WTC11 (cell line): ENCODE results near the gene RENBP. TPM values are rescaled to one million over a fixed set of nuclear protein-coding genes. Genes with fewer than 3 reads are reported as not detected.

Experiments used
- ATAC-seq: fragments of 200-7000 bp; cut with Tn5 transposase; 2 replicates; pipeline ENCODE4 v1.10.0; 2021; ENCODE audit warnings: mild to moderate bottlenecking, moderate library complexity
- CTCF ChIA-PET: fragments of 300-600 bp; sonication (Branson Sonifier 250); formaldehyde crosslinking; loops from one replicate; lab custom pipeline; 2021; ENCODE audit warnings: antibody characterized with exemption; lab: Charles Lee
- POLR2A ChIA-PET: fragments of 350-600 bp; sonication (Branson Sonifier 250); formaldehyde crosslinking; loops from one replicate; lab custom pipeline; 2021; ENCODE audit warnings: antibody characterized with exemption; lab: Charles Lee
- DNase-seq: peaks from one replicate; pipeline ENCODE4 v3.0.0; 2021; ENCODE audit warnings: low spot score
- H3K27ac Mint-ChIP-seq: 2 replicates; pipeline ENCODE4 v1.8.0; 2021; ENCODE audit warnings: mixed read lengths
- H3K27me3 Mint-ChIP-seq: 2 replicates; pipeline ENCODE4 v1.8.0; 2021; ENCODE audit warnings: low read depth, mild to moderate bottlenecking, moderate library complexity, mixed read lengths
- H3K36me3 Mint-ChIP-seq: 2 replicates; pipeline ENCODE4 v1.8.0; 2021; ENCODE audit warnings: mixed read lengths
- H3K4me1 Mint-ChIP-seq: 2 replicates; pipeline ENCODE4 v1.8.0; 2022; ENCODE audit warnings: mixed read lengths
- H3K4me3 Mint-ChIP-seq: 2 replicates; pipeline ENCODE4 v1.8.0; 2021; ENCODE audit warnings: mild to moderate bottlenecking, moderate library complexity, mixed read lengths
- H3K9me3 Mint-ChIP-seq: 2 replicates; pipeline ENCODE4 v1.8.0; 2021; ENCODE audit warnings: mixed read lengths
- ATF1 ChIP-seq: sonication (generic); formaldehyde crosslinking; IDR thresholded peaks from 2 replicates; pipeline ENCODE4 v1.8.1; 2023; ENCODE audit warnings: mild to moderate bottlenecking, moderate library complexity, missing genetic modification reagents
- CBFB ChIP-seq: sonication (generic); formaldehyde crosslinking; IDR thresholded peaks from 2 replicates; pipeline ENCODE4 v1.8.1; 2022; ENCODE audit warnings: mild to moderate bottlenecking, low read depth, missing genetic modification reagents
- CREB1 ChIP-seq: sonication (generic); formaldehyde crosslinking; IDR thresholded peaks from 2 replicates; pipeline ENCODE4 v1.8.0; 2023; ENCODE audit warnings: mild to moderate bottlenecking, missing genetic modification reagents
- GABPB1 ChIP-seq: sonication (generic); formaldehyde crosslinking; IDR thresholded peaks from 2 replicates; pipeline ENCODE4 v1.8.1; 2023; ENCODE audit warnings: mild to moderate bottlenecking, missing genetic modification reagents
- IRF2 ChIP-seq: sonication (generic); formaldehyde crosslinking; IDR thresholded peaks from 2 replicates; pipeline ENCODE4 v1.8.0; 2022; ENCODE audit warnings: low read depth, missing genetic modification reagents, borderline replicate concordance
- NFATC4 ChIP-seq: fragments of 250-450 bp; sonication (Bioruptor Pico); IDR thresholded peaks from 2 replicates; pipeline ENCODE4 v1.9.0; 2021; ENCODE audit warnings: mild to moderate bottlenecking
- NFE2L1 ChIP-seq: sonication (generic); formaldehyde crosslinking; IDR thresholded peaks from 2 replicates; pipeline ENCODE4 v1.8.1; 2023; ENCODE audit warnings: missing genetic modification reagents
- SMAD3 ChIP-seq: sonication (generic); formaldehyde crosslinking; IDR thresholded peaks from 2 replicates; pipeline ENCODE4 v1.8.0; 2022; ENCODE audit warnings: missing genetic modification reagents, mild to moderate bottlenecking, borderline replicate concordance
- TCF7 ChIP-seq: sonication (generic); formaldehyde crosslinking; IDR thresholded peaks from 2 replicates; pipeline ENCODE4 v1.8.0; 2022; ENCODE audit warnings: mild to moderate bottlenecking, low read depth, missing genetic modification reagents, moderate library complexity
- ZNF396 ChIP-seq: fragments of 250-450 bp; sonication (Bioruptor Pico); IDR thresholded peaks from 2 replicates; pipeline ENCODE4 v1.8.0; 2021; ENCODE audit warnings: mild to moderate bottlenecking, moderate library complexity, borderline replicate concordance
- ZNF423 ChIP-seq: fragments of 250-450 bp; sonication (Bioruptor Pico); IDR thresholded peaks from 2 replicates; pipeline ENCODE4 v2.1.2; 2022; ENCODE audit warnings: mild to moderate bottlenecking, moderate library complexity
- ZNF671 ChIP-seq: fragments of 250-450 bp; sonication (Bioruptor Pico); IDR thresholded peaks from 2 replicates; pipeline ENCODE4 v1.8.0; 2021; ENCODE audit warnings: mild to moderate bottlenecking
- total RNA-seq: library from RNA; stranded (reverse); gene quantifications from 3 replicates; pipeline ENCODE4 v1.2.3, GENCODE V29; 2021
- TF ChIP-seq, protein P1 (sequence below): sonication (generic); formaldehyde crosslinking; IDR thresholded peaks from 2 replicates; pipeline ENCODE4 v1.8.1; 2022; ENCODE audit warnings: mild to moderate bottlenecking, moderate library complexity, missing genetic modification reagents
- TF ChIP-seq, protein P2 (sequence below): sonication (generic); formaldehyde crosslinking; IDR thresholded peaks from 2 replicates; pipeline ENCODE4 v1.8.1; 2023; ENCODE audit warnings: mild to moderate bottlenecking, missing genetic modification reagents
- TF ChIP-seq, protein P3 (sequence below): sonication (generic); formaldehyde crosslinking; IDR thresholded peaks from 2 replicates; pipeline ENCODE4 v1.8.1; 2022; ENCODE audit warnings: mild to moderate bottlenecking, missing genetic modification reagents, moderate library complexity, borderline replicate concordance
- TF ChIP-seq, protein P4 (sequence below): sonication (generic); formaldehyde crosslinking; IDR thresholded peaks from 2 replicates; pipeline ENCODE4 v1.8.0; 2022; ENCODE audit warnings: mild to moderate bottlenecking, missing genetic modification reagents
- TF ChIP-seq, protein P5 (sequence below): sonication (generic); formaldehyde crosslinking; conservative IDR thresholded peaks from 2 replicates; pipeline ENCODE4 v1.8.1; 2023; ENCODE audit warnings: mild to moderate bottlenecking, low read depth, missing genetic modification reagents, moderate library complexity
- TF ChIP-seq, protein P6 (sequence below): fragments of 200-600 bp; IDR thresholded peaks from 2 replicates; pipeline ENCODE4 v1.8.0; 2022; ENCODE audit warnings: antibody characterized with exemption

RENBP gene
- total RNA-seq, 1 experiment from 2014 or later: 14.0 TPM

DNA sequence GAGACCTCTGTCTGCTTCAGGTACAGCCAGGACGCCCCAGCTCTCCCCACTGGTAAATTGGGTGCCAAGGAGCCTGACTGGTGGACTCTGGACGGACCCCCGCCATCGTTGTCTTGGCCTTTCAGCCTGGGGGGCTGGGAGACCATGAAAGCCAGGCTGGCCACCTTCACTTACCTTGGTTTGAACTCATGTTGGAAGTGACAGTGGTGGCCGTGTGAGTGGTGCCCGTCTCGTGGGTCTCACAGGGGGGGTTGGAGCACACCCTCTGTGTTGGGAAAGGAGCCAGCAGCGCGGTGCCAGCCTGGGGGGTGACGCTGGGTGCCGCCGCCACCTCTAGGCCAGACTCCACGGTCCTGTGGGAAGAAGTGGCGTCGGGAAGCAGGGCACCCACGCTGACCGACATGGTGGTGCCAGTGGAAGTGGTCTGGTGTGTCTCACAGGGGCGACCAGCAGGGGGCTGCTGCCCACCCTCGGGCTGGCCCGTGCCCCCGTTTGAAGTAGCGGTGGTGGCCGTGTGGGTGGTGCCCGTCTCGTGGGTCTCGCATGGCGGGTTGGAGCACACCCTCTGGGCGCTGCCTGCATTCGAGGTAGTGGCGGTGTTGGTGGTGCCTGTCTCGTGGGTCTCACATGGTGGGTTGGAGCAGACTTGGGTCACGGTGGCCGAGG is 9.6 kb upstream of the RENBP start:
- ChIA-PET POLR2A (no interaction called here), CTCF (interaction anchor here (0.6 kb wide), 1 partner anchor 471 kb away, joined by 3 read pairs; no protein-coding TSS in a partner anchor)
- Mint-ChIP-seq H3K4me1 (0 out of 2 replicates have a peak, but pooled peaks cover 2% of the 10 kb centered on the region), H3K27me3 (no peaks in the 10 kb centered on the region), H3K4me3 (no peak overlapping the region), H3K9me3 (no peaks in the 10 kb centered on the region), H3K36me3 (peaks cover 39% of the 10 kb centered on the region), H3K27ac (no peak overlapping the region)
- no peak for TF ChIP-seq ATF1 (CRISPR knock-in tag)
- TF ChIP-seq, protein P1, sequence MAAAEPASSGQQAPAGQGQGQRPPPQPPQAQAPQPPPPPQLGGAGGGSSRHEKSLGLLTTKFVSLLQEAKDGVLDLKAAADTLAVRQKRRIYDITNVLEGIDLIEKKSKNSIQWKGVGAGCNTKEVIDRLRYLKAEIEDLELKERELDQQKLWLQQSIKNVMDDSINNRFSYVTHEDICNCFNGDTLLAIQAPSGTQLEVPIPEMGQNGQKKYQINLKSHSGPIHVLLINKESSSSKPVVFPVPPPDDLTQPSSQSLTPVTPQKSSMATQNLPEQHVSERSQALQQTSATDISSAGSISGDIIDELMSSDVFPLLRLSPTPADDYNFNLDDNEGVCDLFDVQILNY: no peak
- TF ChIP-seq CBFB: no peak
- TF ChIP-seq, protein P2, sequence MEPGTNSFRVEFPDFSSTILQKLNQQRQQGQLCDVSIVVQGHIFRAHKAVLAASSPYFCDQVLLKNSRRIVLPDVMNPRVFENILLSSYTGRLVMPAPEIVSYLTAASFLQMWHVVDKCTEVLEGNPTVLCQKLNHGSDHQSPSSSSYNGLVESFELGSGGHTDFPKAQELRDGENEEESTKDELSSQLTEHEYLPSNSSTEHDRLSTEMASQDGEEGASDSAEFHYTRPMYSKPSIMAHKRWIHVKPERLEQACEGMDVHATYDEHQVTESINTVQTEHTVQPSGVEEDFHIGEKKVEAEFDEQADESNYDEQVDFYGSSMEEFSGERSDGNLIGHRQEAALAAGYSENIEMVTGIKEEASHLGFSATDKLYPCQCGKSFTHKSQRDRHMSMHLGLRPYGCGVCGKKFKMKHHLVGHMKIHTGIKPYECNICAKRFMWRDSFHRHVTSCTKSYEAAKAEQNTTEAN (CRISPR knock-in tag): no peak
- no peak for TF ChIP-seq NFATC4
- TF ChIP-seq SMAD3: no peak
- TF ChIP-seq ZNF396 (CRISPR knock-in tag): no peak
- TF ChIP-seq, protein P3, sequence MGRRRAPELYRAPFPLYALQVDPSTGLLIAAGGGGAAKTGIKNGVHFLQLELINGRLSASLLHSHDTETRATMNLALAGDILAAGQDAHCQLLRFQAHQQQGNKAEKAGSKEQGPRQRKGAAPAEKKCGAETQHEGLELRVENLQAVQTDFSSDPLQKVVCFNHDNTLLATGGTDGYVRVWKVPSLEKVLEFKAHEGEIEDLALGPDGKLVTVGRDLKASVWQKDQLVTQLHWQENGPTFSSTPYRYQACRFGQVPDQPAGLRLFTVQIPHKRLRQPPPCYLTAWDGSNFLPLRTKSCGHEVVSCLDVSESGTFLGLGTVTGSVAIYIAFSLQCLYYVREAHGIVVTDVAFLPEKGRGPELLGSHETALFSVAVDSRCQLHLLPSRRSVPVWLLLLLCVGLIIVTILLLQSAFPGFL: no peak
- TF ChIP-seq, protein P4, sequence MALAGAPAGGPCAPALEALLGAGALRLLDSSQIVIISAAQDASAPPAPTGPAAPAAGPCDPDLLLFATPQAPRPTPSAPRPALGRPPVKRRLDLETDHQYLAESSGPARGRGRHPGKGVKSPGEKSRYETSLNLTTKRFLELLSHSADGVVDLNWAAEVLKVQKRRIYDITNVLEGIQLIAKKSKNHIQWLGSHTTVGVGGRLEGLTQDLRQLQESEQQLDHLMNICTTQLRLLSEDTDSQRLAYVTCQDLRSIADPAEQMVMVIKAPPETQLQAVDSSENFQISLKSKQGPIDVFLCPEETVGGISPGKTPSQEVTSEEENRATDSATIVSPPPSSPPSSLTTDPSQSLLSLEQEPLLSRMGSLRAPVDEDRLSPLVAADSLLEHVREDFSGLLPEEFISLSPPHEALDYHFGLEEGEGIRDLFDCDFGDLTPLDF (CRISPR knock-in tag): no peak
- TF ChIP-seq ZNF423: no peak
- TF ChIP-seq, protein P5, sequence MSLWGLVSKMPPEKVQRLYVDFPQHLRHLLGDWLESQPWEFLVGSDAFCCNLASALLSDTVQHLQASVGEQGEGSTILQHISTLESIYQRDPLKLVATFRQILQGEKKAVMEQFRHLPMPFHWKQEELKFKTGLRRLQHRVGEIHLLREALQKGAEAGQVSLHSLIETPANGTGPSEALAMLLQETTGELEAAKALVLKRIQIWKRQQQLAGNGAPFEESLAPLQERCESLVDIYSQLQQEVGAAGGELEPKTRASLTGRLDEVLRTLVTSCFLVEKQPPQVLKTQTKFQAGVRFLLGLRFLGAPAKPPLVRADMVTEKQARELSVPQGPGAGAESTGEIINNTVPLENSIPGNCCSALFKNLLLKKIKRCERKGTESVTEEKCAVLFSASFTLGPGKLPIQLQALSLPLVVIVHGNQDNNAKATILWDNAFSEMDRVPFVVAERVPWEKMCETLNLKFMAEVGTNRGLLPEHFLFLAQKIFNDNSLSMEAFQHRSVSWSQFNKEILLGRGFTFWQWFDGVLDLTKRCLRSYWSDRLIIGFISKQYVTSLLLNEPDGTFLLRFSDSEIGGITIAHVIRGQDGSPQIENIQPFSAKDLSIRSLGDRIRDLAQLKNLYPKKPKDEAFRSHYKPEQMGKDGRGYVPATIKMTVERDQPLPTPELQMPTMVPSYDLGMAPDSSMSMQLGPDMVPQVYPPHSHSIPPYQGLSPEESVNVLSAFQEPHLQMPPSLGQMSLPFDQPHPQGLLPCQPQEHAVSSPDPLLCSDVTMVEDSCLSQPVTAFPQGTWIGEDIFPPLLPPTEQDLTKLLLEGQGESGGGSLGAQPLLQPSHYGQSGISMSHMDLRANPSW (CRISPR knock-in tag): no peak
- TF ChIP-seq NFE2L1 (CRISPR knock-in tag): no peak
- TF ChIP-seq CREB1 (CRISPR knock-in tag): no peak
- TF ChIP-seq ZNF671 (CRISPR knock-in tag): no peak
- no peak for TF ChIP-seq GABPB1 (CRISPR knock-in tag)
- TF ChIP-seq TCF7 (CRISPR knock-in tag): no peak
- no peak for TF ChIP-seq IRF2 (CRISPR knock-in tag)
- no peak for DNase-seq
- no peak for ATAC-seq

DNA sequence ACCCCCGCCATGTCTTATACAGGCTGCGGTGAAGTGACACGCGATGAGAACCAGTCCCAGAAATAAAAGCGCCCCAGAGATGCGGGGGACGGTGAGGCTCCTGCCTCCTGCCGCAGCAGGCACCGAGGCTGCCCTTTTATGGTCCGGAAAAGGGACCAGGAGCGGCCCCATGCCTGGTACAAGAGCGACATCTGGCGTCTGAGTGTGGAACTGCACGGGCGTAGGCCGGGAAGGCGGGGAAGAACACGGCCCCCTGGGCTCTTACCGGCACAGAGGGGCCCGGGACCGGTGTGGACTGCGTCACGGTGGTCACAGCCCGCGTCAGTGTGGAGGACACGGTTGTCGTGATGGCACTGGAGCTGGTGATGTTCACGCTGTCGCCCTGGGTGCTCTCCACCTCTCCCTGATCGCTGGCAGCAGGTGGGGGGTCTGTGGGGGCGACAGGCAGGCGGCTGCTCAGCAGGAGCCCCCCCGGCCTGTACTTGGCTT is 8.9 kb upstream of the RENBP start:
- Mint-ChIP-seq H3K4me3 (no peak overlapping the region), H3K4me1 (peaks cover 5% of the 10 kb centered on the region), H3K9me3 (no peaks in the 10 kb centered on the region), H3K27me3 (no peaks in the 10 kb centered on the region), H3K27ac (no peak overlapping the region), H3K36me3 (peaks cover 36% of the 10 kb centered on the region)
- ChIA-PET POLR2A (no interaction called here), CTCF (interaction anchor here (0.6 kb wide), 1 partner anchor 472 kb away, joined by 3 read pairs; no protein-coding TSS in a partner anchor)
- DNase-seq (peak; percentile 82), ATAC-seq (peak; percentile 62)
- TF ChIP-seq, protein P6, sequence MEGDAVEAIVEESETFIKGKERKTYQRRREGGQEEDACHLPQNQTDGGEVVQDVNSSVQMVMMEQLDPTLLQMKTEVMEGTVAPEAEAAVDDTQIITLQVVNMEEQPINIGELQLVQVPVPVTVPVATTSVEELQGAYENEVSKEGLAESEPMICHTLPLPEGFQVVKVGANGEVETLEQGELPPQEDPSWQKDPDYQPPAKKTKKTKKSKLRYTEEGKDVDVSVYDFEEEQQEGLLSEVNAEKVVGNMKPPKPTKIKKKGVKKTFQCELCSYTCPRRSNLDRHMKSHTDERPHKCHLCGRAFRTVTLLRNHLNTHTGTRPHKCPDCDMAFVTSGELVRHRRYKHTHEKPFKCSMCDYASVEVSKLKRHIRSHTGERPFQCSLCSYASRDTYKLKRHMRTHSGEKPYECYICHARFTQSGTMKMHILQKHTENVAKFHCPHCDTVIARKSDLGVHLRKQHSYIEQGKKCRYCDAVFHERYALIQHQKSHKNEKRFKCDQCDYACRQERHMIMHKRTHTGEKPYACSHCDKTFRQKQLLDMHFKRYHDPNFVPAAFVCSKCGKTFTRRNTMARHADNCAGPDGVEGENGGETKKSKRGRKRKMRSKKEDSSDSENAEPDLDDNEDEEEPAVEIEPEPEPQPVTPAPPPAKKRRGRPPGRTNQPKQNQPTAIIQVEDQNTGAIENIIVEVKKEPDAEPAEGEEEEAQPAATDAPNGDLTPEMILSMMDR: peak; percentile 97
- TF ChIP-seq TCF7 (CRISPR knock-in tag): no peak
